ENCODE data around the gene EIF4EBP3.

GRCh38 chr5:140545606-140546005 is 1.9 kb upstream of the EIF4EBP3 start:
- TF ChIP-seq CTCF (IDR thresholded peaks at IDR 0.05 in 8 of 11, conservative IDR thresholded peaks at IDR 0.05 in 3 of 11) (no peak), POLR2A (IDR thresholded peaks at IDR 0.05) (no peak)

Data from spleen (tissue), 7 donors.